Effector memory CD4-positive, alpha-beta T cell (primary cell): ENCODE measurements around the gene LONP1.

Experiments
- DNase-seq, 3 donors: peaks; one replicate each; pipeline ENCODE4 v3.0.0-alpha.2; 2020
- H3K27ac ChIP-seq: 2 replicates; pipeline ENCODE4 v1.7.0; 2013; ENCODE audit warnings: mild to moderate bottlenecking, low read length, moderate library complexity; ENCODE audit not compliant: insufficient read depth, poor library complexity, severe bottlenecking
- H3K27me3 ChIP-seq: replicated peaks from 2 replicates; pipeline ENCODE4 v1.7.0; 2013; ENCODE audit warnings: mild to moderate bottlenecking, low read length; ENCODE audit not compliant: insufficient read depth, control insufficient read depth, poor library complexity, severe bottlenecking
- H3K36me3 ChIP-seq: 2 replicates; pipeline ENCODE4 v1.7.0; 2013; ENCODE audit warnings: mild to moderate bottlenecking, low read length, moderate library complexity; ENCODE audit not compliant: control insufficient read depth, insufficient read depth
- H3K4me1 ChIP-seq: 2 replicates; pipeline ENCODE4 v1.7.0; 2013; ENCODE audit warnings: low read length, mild to moderate bottlenecking; ENCODE audit not compliant: control insufficient read depth, insufficient read depth, poor library complexity, severe bottlenecking
- H3K4me3 ChIP-seq: 2 replicates; pipeline ENCODE4 v1.7.0; 2013; ENCODE audit warnings: low read length, low read depth, mild to moderate bottlenecking; ENCODE audit not compliant: insufficient read depth, poor library complexity, severe bottlenecking
- H3K9me3 ChIP-seq: 2 replicates; pipeline ENCODE4 v1.7.0; 2013; ENCODE audit warnings: mild to moderate bottlenecking, low read length, moderate library complexity; ENCODE audit not compliant: control insufficient read depth

The LONP1 gene

GRCh38 chr19:5677580-5677979 is 42.4 kb downstream of the LONP1 start:
- DNase-seq: no peak
- H3K27me3 ChIP-seq: no peaks in the 10 kb centered on the region
- no peaks in the 10 kb centered on the region for H3K9me3 ChIP-seq
- H3K4me3 ChIP-seq: no peak overlapping the region
- peaks cover 13% of the 10 kb centered on the region for H3K4me1 ChIP-seq
- no peak overlapping the region for H3K27ac ChIP-seq
- H3K36me3 ChIP-seq: no peaks in the 10 kb centered on the region

GRCh38 chr19:5677136-5677535 is 42.8 kb downstream of the LONP1 start:
- Histone ChIP-seq H3K4me1 (peaks cover 13% of the 10 kb centered on the region), H3K27ac (no peak overlapping the region), H3K36me3 (no peaks in the 10 kb centered on the region), H3K27me3 (no peaks in the 10 kb centered on the region), H3K4me3 (no peak overlapping the region), H3K9me3 (no peaks in the 10 kb centered on the region)
- DNase-seq: no peak

GRCh38 chr19:5676772-5677105 is 43.2 kb downstream of the LONP1 start:
- no peaks in the 10 kb centered on the region for H3K9me3 ChIP-seq
- no peak overlapping the region for H3K4me3 ChIP-seq
- no peak overlapping the region for H3K27ac ChIP-seq
- H3K27me3 ChIP-seq: no peaks in the 10 kb centered on the region
- H3K4me1 ChIP-seq: peaks cover 13% of the 10 kb centered on the region
- no peaks in the 10 kb centered on the region for H3K36me3 ChIP-seq
- DNase-seq: no peak

- Histone ChIP-seq H3K4me1 (peaks cover 11% of the 10 kb centered on the region), H3K27me3 (no peaks in the 10 kb centered on the region), H3K36me3 (no peaks in the 10 kb centered on the region), H3K27ac (no peak overlapping the region), H3K4me3 (no peak overlapping the region), H3K9me3 (no peaks in the 10 kb centered on the region)
- no peak for DNase-seq
Measured at GRCh38 chr19:5676105-5676771, 43.7 kb downstream of the LONP1 start.

DNA sequence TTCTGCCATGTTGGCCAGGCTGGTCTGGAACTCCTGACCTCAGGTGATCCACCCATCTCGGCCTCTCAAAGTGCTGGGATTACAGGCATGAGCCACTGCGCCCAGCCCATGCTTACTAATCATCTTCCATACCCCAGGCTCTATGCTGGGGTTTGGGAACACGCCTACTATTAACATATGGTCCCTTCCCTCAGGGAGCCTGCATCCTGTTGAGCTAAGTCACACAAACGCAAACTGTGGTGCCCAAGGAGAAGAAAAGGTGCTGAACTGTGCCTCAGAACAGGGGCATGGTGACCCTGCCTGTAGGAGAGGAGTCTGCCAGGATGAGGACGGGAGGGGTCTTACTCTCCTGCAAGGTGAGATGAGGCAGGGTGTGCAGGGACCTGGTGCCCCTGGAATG is 45.2 kb downstream of the LONP1 start:
- H3K9me3 ChIP-seq: no peaks in the 10 kb centered on the region
- no peak overlapping the region for H3K27ac ChIP-seq
- H3K4me3 ChIP-seq: no peak overlapping the region
- DNase-seq: no peak
- H3K4me1 ChIP-seq: peaks cover 3% of the 10 kb centered on the region
- H3K27me3 ChIP-seq: no peaks in the 10 kb centered on the region
- H3K36me3 ChIP-seq: peaks cover 4% of the 10 kb centered on the region

- H3K27ac ChIP-seq: no peak overlapping the region
- DNase-seq: no peak
- H3K36me3 ChIP-seq: peaks cover 12% of the 10 kb centered on the region
- no peaks in the 10 kb centered on the region for H3K9me3 ChIP-seq
- no peak overlapping the region for H3K4me3 ChIP-seq
- H3K27me3 ChIP-seq: no peaks in the 10 kb centered on the region
- H3K4me1 ChIP-seq: no peaks in the 10 kb centered on the region
Measured at GRCh38 chr19:5673752-5674151, 46.2 kb downstream of the LONP1 start.

GRCh38 chr19:5672708-5673459 is 47.1 kb downstream of the LONP1 start:
- H3K27ac ChIP-seq: no peak overlapping the region
- peaks cover 16% of the 10 kb centered on the region for H3K36me3 ChIP-seq
- no peaks in the 10 kb centered on the region for H3K4me1 ChIP-seq
- no peak for DNase-seq
- no peaks in the 10 kb centered on the region for H3K9me3 ChIP-seq
- no peaks in the 10 kb centered on the region for H3K27me3 ChIP-seq
- H3K4me3 ChIP-seq: no peak overlapping the region

DNA sequence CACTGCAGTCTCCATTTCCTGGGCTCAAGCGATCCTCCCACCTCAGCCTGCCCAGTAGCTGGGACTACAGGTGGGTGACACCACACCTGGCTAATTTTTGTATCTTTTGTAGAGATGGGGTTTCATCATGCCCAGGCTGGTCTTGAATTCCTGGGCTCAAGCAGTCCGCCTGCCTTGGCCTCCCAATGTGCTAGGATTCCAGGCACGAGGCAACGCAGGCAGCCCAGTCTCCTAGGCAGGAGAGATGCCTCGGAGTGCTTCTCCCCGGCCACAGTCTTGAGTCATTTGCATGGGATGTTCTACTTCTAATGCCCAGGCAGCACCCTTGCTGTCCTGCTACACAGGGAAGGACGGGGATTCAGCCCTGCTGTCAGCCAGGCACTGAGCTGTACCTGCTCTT is 48.3 kb downstream of the LONP1 start:
- Histone ChIP-seq H3K36me3 (peaks cover 28% of the 10 kb centered on the region), H3K4me1 (no peaks in the 10 kb centered on the region), H3K4me3 (no peak overlapping the region), H3K27ac (no peak overlapping the region), H3K27me3 (no peaks in the 10 kb centered on the region), H3K9me3 (no peaks in the 10 kb centered on the region)
- DNase-seq: no peak

DNA sequence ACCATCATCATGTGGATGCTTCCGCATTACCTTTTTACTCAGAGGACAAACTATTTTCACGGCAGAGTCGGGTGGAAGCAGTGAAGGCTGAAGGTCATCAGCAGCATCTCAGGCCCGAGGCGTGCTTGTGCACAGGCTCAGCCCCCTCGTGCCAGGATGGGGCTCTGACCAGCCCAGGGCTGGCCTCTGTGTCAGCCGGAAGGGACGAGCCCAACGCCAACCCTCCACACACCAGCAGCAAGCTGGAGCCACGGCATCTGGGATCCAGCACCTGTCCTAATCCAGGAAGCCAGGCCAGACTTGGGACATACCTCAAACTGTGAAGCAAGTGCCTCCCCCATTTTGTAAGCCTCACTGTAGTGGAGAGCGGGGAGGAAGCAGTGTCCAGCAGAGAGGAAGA is 50.7 kb downstream of the LONP1 start:
- DNase-seq: no peak
- Histone ChIP-seq H3K27me3 (no peaks in the 10 kb centered on the region), H3K4me1 (no peaks in the 10 kb centered on the region), H3K4me3 (no peak overlapping the region), H3K27ac (no peak overlapping the region), H3K36me3 (peaks cover 52% of the 10 kb centered on the region), H3K9me3 (no peaks in the 10 kb centered on the region)

GRCh38 chr19:5667751-5668271 is 52.1 kb downstream of the LONP1 start:
- Histone ChIP-seq H3K27me3 (no peaks in the 10 kb centered on the region), H3K4me1 (no peaks in the 10 kb centered on the region), H3K4me3 (no peak overlapping the region), H3K9me3 (no peaks in the 10 kb centered on the region), H3K27ac (no peak overlapping the region), H3K36me3 (peaks cover 66% of the 10 kb centered on the region)
- no peak for DNase-seq
